Endometrium (tissue), 2 donors: Measurements from ENCODE around the gene GALNT2.

Source experiments
- FAIRE-seq: peaks from 2 replicates; lab custom pipeline; 2012; peaks lifted over from hg19 to GRCh38; lab: Jason Lieb, UNC
- donor health status: control.
- donor health status: control.

The GALNT2 gene

GRCh38 chr1:230066466-230067404, at the start of gene GALNT2:
GALNT2 (plus strand) TSS chr1:230067238; CDS start chr1:230067281, 43 bp downstream.
- no peak for FAIRE-seq

DNA sequence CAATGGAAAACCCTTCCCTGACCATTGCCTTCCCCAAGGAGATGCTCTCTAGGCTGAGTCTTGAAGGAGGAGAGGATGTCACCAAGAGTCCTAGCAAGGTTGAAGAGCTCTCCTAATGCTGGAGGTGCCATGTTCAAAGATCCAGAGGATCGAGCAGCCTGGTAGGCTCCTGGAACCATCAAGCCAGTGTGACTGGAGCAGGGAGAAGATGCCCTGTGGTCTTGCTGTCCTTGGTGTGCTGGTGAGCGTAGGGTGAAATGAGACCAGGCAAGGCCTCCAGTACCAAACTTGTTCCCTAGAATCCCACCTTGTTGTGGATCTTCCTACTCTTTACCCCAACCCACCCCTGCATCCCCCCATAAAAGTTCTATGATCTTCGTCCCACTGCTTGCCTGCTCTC, 46.6 kb upstream of the GALNT2 start:
- FAIRE-seq, result no peak

- FAIRE-seq, result no peak
These were observed 44.2 kb upstream of the GALNT2 start for GRCh38 chr1:230022666-230023380.

DNA sequence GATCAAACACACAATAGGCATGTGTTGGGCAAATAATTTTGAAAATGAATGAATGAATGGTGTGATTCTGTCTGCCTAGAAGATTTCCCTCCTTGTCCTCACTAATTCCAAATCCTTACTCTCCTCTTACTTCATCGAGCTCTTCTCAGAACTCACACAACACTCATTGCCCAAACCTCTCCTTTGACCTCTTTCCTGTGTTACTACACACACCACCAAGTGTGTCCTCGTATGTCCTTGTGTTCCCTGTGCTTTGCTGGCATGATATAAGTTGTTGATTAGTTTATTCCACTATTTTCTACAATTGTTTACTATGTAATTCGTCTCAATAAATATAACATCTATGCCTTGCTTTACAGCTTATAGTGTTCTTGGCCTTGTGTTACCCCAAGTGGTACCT, 41.4 kb upstream of the GALNT2 start:
- no peak for FAIRE-seq

DNA sequence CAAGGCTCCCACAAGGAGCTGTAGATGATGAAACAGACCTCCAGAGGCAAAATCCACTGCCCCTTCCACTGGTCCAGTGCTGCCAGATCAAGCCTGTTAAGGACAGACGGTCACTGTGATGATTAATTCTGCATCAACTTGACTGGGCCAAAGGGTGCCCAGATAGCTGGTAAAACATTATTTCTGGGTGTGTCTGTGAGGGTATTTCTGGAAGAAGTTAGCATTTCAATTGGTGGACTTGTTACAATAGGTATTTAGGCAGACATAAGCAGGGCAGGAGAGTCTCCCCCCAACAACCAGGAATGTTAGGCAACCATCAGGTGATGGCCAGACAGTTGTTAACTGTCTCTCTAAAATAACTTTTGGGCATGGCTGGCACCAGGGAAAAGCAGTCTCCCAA, 40.9 kb upstream of the GALNT2 start:
- no peak for FAIRE-seq

- no peak for FAIRE-seq
These were observed 40.5 kb upstream of the GALNT2 start for GRCh38 chr1:230026572-230026971.

DNA sequence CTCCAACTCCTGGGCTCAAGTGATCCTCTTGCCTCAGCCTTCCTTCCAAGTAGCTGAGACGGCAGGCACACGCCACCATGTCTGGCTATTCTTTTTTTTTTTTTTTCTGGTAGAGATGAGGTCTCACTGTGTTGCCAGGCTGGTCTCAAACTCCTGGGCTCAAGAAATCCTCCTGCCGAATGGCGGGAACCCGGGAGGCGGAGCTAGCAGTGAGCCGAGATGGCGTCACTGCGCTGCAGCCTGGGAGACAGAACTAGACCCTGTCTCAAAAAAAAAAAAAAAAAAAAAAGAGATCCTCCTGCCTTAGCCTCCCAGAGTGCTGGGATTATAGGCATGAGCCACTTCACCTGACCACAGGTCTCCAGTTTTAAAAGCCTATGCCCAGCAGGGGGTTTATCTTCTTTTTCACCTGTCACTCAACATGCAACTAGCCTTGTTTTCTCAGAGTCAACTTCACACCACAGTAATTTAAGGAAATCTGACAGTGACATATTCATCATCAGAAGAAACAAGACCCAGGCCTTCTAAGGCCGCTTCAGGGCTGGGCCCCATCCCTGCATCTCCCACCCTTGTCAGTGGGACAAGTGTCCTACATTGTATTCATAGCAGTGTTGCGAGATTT, 38.3 kb upstream of the GALNT2 start:
- no peak for FAIRE-seq

DNA sequence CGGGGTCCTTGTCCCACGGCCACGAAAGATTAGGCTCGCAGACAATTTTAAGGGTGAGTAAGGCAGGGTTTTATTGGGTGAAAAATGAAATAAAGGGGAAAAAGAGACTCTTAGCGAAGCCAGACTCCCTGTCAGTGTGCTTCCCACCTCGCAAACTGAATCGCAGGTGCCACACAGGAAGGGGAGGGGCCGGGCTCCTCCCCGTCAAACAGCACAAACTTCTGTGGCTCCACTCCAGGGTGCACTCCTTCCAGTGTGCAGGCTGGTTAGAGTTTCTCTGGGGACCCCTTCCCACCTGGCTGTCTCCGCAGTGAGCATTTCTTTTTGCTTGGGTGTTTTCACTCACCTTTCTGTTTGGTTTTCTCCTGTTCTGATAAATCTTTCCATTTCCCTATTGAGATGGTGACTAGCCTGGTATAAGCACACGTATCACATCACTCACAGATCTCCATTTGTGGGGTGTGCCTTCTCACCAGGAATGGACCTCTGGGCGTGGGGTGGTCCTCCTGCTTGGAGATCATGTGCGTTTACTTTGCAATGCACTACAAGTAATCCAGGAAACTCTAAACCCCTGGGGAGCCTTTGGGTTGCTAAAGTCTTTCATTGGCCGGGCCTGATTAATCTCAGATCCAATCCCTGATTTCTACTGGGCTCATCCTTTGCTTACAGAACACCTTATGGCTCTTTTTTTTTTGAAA, 37.6 kb upstream of the GALNT2 start:
- FAIRE-seq, result no peak

DNA sequence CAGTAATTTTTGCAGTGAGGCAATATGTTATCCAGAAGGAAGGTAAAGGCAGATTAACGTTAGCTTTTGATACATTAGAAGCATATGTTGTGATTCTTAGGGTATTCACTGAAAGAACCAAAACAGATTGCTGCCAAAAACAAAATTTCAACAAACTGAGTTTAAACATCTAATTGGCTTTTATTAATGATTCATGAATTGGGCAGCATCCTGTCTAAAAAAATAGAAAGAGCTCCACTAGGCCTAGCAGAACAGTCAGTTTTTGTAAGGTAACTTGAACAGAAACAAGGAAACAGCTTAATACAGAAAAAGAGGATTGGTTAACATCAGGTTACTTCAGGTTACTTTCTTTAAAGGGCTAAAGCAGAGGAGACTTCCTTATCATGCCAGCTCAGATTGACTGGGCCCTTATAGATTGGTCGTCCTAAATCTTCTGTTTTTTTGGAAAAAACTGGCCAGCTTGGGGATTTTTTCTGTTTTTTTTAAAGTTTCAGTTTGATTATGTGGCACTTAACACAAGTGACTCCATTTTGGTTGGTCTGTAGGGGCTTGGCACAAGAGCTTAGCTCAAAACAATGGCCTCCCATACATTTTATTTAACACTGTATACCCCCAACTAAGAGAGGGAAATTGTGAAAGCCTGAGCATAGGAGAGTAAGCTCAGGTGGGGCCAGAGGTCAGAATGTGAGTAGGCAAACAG, 36.8 kb upstream of the GALNT2 start:
- no peak for FAIRE-seq

- no peak for FAIRE-seq
These were observed 35.9 kb upstream of the GALNT2 start for GRCh38 chr1:230031131-230031530.

GRCh38 chr1:230032516-230033281, 34.3 kb upstream of the GALNT2 start:
- FAIRE-seq, result no peak

- FAIRE-seq, result no peak
These were observed 29.8 kb upstream of the GALNT2 start for GRCh38 chr1:230037261-230037660.

GRCh38 chr1:230040440-230040839, 26.6 kb upstream of the GALNT2 start:
- no peak for FAIRE-seq

GRCh38 chr1:230043081-230043480, 24.0 kb upstream of the GALNT2 start:
- FAIRE-seq, result no peak

DNA sequence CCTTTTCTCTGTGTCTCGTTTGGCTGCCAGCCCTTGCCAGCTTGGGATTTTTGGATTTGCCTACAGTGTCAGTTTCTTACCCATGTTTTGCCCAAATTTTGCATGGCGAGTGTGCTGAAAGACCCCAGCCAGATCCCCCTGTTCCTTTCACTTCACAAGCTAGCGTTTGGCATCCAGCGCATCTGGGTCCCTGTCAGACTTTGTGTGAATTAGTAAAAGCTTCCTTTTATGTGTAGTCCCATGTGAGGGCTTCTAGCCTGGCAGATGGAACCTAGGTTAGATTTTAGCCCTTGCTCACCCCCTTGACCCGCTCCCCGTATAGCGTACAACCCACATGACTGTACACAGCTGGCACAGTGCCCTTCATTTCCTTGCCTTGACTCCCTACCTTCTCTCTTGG, 22.3 kb upstream of the GALNT2 start:
- no peak for FAIRE-seq

DNA sequence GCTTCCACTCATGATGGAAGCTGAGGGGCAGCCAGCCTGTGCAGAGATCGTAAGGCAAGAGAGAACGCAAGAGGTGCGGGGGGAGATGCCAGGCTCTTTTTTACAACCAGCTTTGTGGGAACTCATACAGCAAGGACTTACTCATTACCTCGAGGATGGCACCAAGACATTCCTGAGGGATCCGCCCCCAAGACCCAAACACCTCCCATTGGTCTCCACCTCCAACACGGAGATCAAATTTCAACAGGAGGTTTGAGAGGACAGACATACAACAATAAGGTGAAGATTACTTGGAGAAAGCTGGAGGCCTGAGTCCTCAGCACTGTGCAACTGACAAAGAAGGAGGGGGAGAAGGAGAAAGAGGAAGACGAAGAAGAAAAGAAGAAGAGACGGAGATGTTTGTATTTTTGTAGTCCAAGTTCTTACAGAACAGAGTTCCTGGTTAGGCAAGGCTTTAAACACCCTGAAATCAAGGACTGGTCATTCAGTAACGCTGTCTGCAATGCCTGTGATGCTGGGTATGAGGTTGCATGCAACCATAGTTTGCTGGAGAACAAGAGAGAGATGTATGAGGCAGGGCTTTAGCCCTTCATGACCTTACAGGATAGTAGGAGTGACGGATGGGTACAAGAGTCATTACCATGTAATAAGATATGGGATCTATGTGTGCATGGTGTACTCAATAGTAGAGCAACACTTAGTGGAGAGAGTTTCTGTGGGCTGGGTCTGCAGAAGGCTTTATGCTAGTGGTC, 19.7 kb upstream of the GALNT2 start:
- FAIRE-seq, result no peak

- no peak for FAIRE-seq
These were observed 18.7 kb upstream of the GALNT2 start for GRCh38 chr1:230048322-230048721.

DNA sequence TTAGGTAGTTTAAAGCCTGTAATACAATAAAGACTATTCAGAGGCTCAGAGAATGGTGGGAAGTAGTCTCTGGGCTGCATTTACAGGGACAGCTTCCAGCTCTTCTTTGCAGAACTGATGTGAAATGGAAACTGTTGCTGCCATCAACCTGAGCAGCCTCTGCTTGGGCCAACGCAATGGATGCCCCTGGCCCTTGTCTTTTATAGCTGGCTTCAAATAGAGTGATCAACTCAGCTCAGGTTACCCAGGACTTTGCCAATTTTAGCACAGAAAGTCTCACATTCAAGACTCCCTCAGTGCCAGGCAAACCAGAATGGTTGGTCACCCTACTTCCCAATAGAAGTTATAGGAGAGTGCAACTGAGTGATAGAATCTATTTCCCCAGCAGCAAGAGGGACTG, 18.1 kb upstream of the GALNT2 start:
- FAIRE-seq, result no peak

DNA sequence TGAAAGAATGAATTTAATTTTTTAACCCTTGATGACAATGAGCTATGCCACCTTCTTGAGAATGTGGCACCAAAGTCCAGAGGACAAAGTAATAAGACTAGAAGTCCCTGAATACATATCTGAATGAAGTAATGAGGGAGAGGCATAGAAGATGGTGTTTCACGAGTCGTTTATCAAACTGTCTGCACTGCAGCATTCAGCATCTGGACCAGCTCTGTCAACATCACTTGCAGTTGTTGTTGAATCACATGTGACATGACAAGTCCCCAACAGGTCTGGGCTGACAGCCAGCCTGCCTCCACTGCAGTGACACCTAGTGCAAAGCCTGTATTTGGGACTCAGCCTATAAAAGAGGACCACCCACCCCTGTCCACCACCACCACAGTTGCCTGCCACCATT, 17.3 kb upstream of the GALNT2 start:
- FAIRE-seq, result no peak
